PC-3 (cell line): Measurements from ENCODE around the gene VEGFB. TPM values are rescaled to one million over a fixed set of nuclear protein-coding genes. Genes with fewer than 3 reads are reported as not detected.

ENCODE experiments used
- ATAC-seq: fragments of 200-7000 bp; cut with Tn5 transposase; 2 replicates; pipeline ENCODE4 v1.9.1; 2020; ENCODE audit warnings: mild to moderate bottlenecking, moderate library complexity
- BruUV-seq: library from RNA; stranded (reverse); fragments of 400-500 nt; replicated peaks from 2 replicates; lab custom pipeline; 2021; lab: Mats Ljungman, UMichigan
- CTCF ChIA-PET: fragments of 300-600 bp; sonication (Branson Sonifier 250); formaldehyde crosslinking; loops from one replicate; lab custom pipeline; 2022; ENCODE audit warnings: antibody characterized with exemption; lab: Charles Lee
- POLR2A ChIA-PET: fragments of 300-600 bp; sonication (Branson Sonifier 250); formaldehyde crosslinking; loops from one replicate; lab custom pipeline; 2022; ENCODE audit warnings: antibody characterized with exemption; ENCODE audit not compliant: unreplicated experiment; lab: Charles Lee
- DNase-seq: peaks from one replicate; pipeline ENCODE4 v3.0.0-alpha.2; 2015
- H2AFZ ChIP-seq: fragments of 300-600 bp; sonication (generic); 2 replicates; pipeline ENCODE4 v1.6.0; 2016; ENCODE audit warnings: antibody characterized with exemption, low read length
- H3F3A ChIP-seq: fragments of 300-600 bp; sonication (generic); one replicate; pipeline ENCODE4 v1.6.0; 2017; ENCODE audit warnings: antibody characterized with exemption, low read length, control low read depth, mild to moderate bottlenecking; ENCODE audit not compliant: unreplicated experiment
- H3K27ac ChIP-seq: fragments of 300-600 bp; sonication (generic); 2 replicates; pipeline ENCODE4 v1.5.1; 2016; ENCODE audit warnings: mild to moderate bottlenecking, low read length
- H3K27me3 ChIP-seq: fragments of 300-600 bp; sonication (generic); 2 replicates; pipeline ENCODE4 v1.6.1; 2016; ENCODE audit warnings: low read length, mixed read lengths
- H3K36me3 ChIP-seq: fragments of 300-600 bp; sonication (generic); 2 replicates; pipeline ENCODE4 v1.6.1; 2016; ENCODE audit warnings: low read depth, mixed run types, low read length, mixed read lengths
- H3K4me1 ChIP-seq: fragments of 300-600 bp; sonication (generic); 2 replicates; pipeline ENCODE4 v1.5.1; 2016; ENCODE audit warnings: low read length; ENCODE audit not compliant: insufficient read depth
- H3K4me2 ChIP-seq: fragments of 300-600 bp; sonication (generic); 2 replicates; pipeline ENCODE4 v1.6.0; 2016; ENCODE audit warnings: low read length
- H3K4me3 ChIP-seq: fragments of 300-600 bp; sonication (generic); 2 replicates; pipeline ENCODE4 v1.5.1; 2016; ENCODE audit warnings: mild to moderate bottlenecking, low read length, mixed read lengths
- H3K79me2 ChIP-seq: fragments of 300-600 bp; sonication (generic); 2 replicates; pipeline ENCODE4 v1.6.1; 2017; ENCODE audit warnings: low read length, mixed read lengths
- H3K9ac ChIP-seq: fragments of 300-600 bp; sonication (generic); 2 replicates; pipeline ENCODE4 v1.6.0; 2016; ENCODE audit warnings: mild to moderate bottlenecking, low read length
- H3K9me2 ChIP-seq: fragments of 300-600 bp; sonication (generic); replicated peaks from 2 replicates; pipeline ENCODE4 v1.6.1; 2016; ENCODE audit warnings: mixed run types, low read length, mixed read lengths
- H3K9me3 ChIP-seq: fragments of 300-600 bp; sonication (generic); 2 replicates; pipeline ENCODE4 v1.6.1; 2016; ENCODE audit warnings: low read length, mixed read lengths
- H4K20me1 ChIP-seq: fragments of 300-600 bp; sonication (generic); 2 replicates; pipeline ENCODE4 v1.6.1; 2016; ENCODE audit warnings: low read length, mixed read lengths
- EZH2 ChIP-seq: fragments of 300-600 bp; sonication (generic); IDR thresholded peaks from one replicate; pipeline ENCODE4 v1.6.1; 2017; ENCODE audit warnings: antibody characterized with exemption, mild to moderate bottlenecking, low read length; ENCODE audit not compliant: unreplicated experiment
- EZH2phosphoT487 ChIP-seq: fragments of 300-600 bp; sonication (generic); IDR thresholded peaks from 2 replicates; pipeline ENCODE4 v1.6.1; 2018; ENCODE audit warnings: mild to moderate bottlenecking, antibody characterized with exemption, low read length, borderline replicate concordance
- intact Hi-C: fragments of 100-400 bp; cut with micrococcal nuclease; formaldehyde crosslinking; loops from 2 replicates; pipeline ENCODE4 v1.9.0; 2023
- total RNA-seq: library from RNA; depleted of rRNA; stranded (reverse); fragments of >200 nt; gene quantifications from 2 replicates; pipeline ENCODE4 v1.2.3, GENCODE V29; 2014
- TF ChIP-seq, protein P1 (sequence below): fragments of 300-600 bp; sonication (generic); conservative IDR thresholded peaks from 2 replicates; pipeline ENCODE4 v1.5.1; 2017; ENCODE audit warnings: antibody characterized with exemption, low read depth, mild to moderate bottlenecking, low read length

Gene VEGFB
- total RNA-seq, 1 experiment from 2014 or later, result 39.4 TPM

- TF ChIP-seq, protein P1, sequence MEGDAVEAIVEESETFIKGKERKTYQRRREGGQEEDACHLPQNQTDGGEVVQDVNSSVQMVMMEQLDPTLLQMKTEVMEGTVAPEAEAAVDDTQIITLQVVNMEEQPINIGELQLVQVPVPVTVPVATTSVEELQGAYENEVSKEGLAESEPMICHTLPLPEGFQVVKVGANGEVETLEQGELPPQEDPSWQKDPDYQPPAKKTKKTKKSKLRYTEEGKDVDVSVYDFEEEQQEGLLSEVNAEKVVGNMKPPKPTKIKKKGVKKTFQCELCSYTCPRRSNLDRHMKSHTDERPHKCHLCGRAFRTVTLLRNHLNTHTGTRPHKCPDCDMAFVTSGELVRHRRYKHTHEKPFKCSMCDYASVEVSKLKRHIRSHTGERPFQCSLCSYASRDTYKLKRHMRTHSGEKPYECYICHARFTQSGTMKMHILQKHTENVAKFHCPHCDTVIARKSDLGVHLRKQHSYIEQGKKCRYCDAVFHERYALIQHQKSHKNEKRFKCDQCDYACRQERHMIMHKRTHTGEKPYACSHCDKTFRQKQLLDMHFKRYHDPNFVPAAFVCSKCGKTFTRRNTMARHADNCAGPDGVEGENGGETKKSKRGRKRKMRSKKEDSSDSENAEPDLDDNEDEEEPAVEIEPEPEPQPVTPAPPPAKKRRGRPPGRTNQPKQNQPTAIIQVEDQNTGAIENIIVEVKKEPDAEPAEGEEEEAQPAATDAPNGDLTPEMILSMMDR, result no peak
- TF ChIP-seq EZH2phosphoT487, result no peak
- Histone ChIP-seq H3K4me3 (peak overlapping the region; percentile 20; the same call in 1 of the 2 replicates), H3K36me3 (no peaks in the 10 kb centered on the region; the same call in 1 of the 2 replicates), H3K4me2 (peak overlapping the region; percentile 66), H3K9me3 (no peaks in the 10 kb centered on the region), H3K27ac (no peak overlapping the region), H3K9me2 (no peaks in the 10 kb centered on the region), H3K9ac (no peak overlapping the region), H3F3A (peaks cover 16% of the 10 kb centered on the region), H2AFZ (no peak overlapping the region), H3K27me3 (no peaks in the 10 kb centered on the region), H3K79me2 (peaks cover 16% of the 10 kb centered on the region), H3K4me1 (peaks cover 56% of the 10 kb centered on the region), H4K20me1 (no peaks in the 10 kb centered on the region)
- no TSS peak for BruUV-seq
- peak; percentile 8 for ATAC-seq
- DNase-seq, result peak; percentile 95
- POLR2A ChIA-PET, result interaction anchor here (1.0 kb wide), 1 partner anchor 9 kb away, joined by 12 read pairs; the partner anchor contains the start of gene PPP1R14B
- CTCF ChIA-PET, result interaction anchor here (1.1 to 1.2 kb wide), 3 partner anchors 8 to 39 kb away, joined by 3 to 4 read pairs (median 3); no protein-coding TSS in a partner anchor
- intact Hi-C loops, result no loop called here
Observed at GRCh38 chr11:64237484-64237951, 3.1 kb downstream of the VEGFB start.

DNA sequence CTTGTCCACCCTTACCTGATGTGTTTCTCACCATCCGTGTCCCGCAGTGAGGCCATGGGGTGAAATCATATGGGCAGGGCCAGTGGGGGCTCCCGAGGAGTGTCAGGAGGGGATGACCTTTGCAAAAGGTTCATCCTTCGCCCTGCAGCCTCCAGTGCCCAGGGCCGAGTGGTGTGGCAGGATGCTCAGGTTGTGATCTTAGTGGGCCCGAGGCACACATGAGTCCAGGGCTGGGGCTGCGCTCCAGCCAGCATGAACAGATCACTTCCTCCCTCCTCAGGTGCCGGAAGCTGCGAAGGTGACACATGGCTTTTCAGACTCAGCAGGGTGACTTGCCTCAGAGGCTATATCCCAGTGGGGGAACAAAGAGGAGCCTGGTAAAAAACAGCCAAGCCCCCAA is 3.7 kb downstream of the VEGFB start:
- ATAC-seq, result no peak
- no peak overlapping the region for H3K27ac ChIP-seq
- peaks cover 16% of the 10 kb centered on the region for H3F3A ChIP-seq
- H3K9ac ChIP-seq, result no peak overlapping the region
- CTCF ChIA-PET, result interaction anchor here (1.1 to 1.2 kb wide), 3 partner anchors 8 to 39 kb away, joined by 3 to 4 read pairs (median 3); no protein-coding TSS in a partner anchor
- no peaks in the 10 kb centered on the region; the same call in 1 of the 2 replicates for H3K36me3 ChIP-seq
- BruUV-seq, result no TSS peak
- H4K20me1 ChIP-seq, result no peaks in the 10 kb centered on the region
- H3K79me2 ChIP-seq, result peaks cover 22% of the 10 kb centered on the region
- intact Hi-C loops, result no loop called here
- DNase-seq, result no peak
- H3K9me2 ChIP-seq, result no peaks in the 10 kb centered on the region
- no peak overlapping the region for H3K4me3 ChIP-seq
- H3K9me3 ChIP-seq, result no peaks in the 10 kb centered on the region
- POLR2A ChIA-PET, result interaction anchor here (1.0 kb wide), 1 partner anchor 8 kb away, joined by 12 read pairs; the partner anchor contains the start of gene PPP1R14B
- H3K4me1 ChIP-seq, result peaks cover 61% of the 10 kb centered on the region
- no peak overlapping the region for H2AFZ ChIP-seq
- no peaks in the 10 kb centered on the region for H3K27me3 ChIP-seq
- TF ChIP-seq EZH2phosphoT487 (no peak), EZH2 (no peak)
- peak overlapping the region; percentile 66 for H3K4me2 ChIP-seq

GRCh38 chr11:64238999-64239398 is 4.6 kb downstream of the VEGFB start:
- Histone ChIP-seq H3K4me1 (peaks cover 65% of the 10 kb centered on the region), H3K9ac (no peak overlapping the region), H3K4me2 (no peak overlapping the region), H3K79me2 (peaks cover 31% of the 10 kb centered on the region), H3K27me3 (no peaks in the 10 kb centered on the region), H3K36me3 (peaks cover 7% of the 10 kb centered on the region; the same call in 1 of the 2 replicates), H3K9me3 (no peaks in the 10 kb centered on the region), H3K9me2 (no peaks in the 10 kb centered on the region), H3F3A (peaks cover 16% of the 10 kb centered on the region), H2AFZ (no peak overlapping the region), H3K27ac (no peak overlapping the region), H3K4me3 (no peak overlapping the region), H4K20me1 (no peaks in the 10 kb centered on the region)
- intact Hi-C loops, result no loop called here
- TF ChIP-seq EZH2phosphoT487 (no peak), EZH2 (no peak)
- TF ChIP-seq, protein P1, result no peak
- ATAC-seq, result no peak
- ChIA-PET POLR2A (no interaction called here), CTCF (no interaction called here)
- BruUV-seq, result no TSS peak
- no peak for DNase-seq
